NCI-H1694 treated with DMSO at 0.1 percent for 48 hours (cell line): ENCODE data around the gene NTF3.

ENCODE experiments used
- DNase-seq: peaks from one replicate; lab custom pipeline; 2025; lab: John Stamatoyannopoulos, UW

The NTF3 gene

DNA sequence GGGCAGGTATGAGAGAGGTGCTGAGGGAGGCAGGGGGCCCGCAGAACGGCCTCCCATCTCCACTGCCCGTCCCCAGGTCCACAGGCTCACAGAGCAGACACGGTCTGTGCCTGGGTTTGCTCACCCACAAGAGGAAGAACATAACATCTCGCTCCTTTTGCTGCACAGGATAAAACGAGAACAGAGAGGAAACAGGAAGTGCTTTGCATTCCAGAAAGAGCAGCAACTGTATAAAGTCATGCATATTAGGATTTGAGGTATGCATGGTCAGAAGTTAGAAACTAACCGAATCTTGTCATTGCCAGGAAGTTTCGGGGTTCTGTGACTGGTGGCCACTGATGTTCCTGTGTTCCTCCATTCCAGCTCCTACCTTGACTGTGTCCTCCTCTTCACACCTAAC is 25.0 kb downstream of the NTF3 start:
- DNase-seq: no peak

DNA sequence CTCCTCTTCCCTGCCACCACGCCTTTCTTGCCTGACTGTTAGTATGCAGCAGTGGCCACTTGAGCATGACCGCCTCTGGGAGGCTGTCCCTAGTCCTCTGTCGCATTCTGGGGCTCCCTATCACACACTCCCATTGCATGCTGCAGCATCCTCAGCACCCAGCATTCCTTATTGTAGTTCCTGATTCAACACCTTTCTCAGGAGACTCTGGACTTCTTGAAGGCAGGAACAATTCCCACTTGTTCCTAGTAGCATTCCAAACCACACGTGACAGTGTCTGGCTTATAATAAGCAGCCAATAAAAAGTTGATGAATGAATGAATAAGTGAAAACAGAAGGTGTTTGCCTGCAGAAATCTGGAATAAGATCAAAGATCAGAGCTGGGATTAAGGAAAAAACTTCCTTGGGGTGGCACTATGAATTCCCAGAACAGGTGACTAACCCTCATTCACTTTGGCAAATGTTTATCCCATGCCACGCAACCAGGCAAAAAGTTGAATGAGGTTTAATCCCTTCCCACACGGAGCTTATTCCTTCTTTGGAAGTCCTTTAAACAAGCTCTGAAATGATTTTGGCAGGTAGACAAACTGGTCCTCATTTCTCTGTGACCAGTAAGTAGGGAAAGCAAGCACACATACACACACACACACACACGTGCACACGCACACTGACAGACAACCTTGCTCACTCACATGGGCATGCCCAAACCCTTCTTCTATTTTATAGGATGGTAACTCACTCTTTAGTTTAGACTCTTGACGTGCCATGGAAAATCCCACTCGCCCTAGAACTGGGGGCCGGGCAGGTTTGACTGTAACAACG is 26.5 kb downstream of the NTF3 start:
- no peak for DNase-seq

DNA sequence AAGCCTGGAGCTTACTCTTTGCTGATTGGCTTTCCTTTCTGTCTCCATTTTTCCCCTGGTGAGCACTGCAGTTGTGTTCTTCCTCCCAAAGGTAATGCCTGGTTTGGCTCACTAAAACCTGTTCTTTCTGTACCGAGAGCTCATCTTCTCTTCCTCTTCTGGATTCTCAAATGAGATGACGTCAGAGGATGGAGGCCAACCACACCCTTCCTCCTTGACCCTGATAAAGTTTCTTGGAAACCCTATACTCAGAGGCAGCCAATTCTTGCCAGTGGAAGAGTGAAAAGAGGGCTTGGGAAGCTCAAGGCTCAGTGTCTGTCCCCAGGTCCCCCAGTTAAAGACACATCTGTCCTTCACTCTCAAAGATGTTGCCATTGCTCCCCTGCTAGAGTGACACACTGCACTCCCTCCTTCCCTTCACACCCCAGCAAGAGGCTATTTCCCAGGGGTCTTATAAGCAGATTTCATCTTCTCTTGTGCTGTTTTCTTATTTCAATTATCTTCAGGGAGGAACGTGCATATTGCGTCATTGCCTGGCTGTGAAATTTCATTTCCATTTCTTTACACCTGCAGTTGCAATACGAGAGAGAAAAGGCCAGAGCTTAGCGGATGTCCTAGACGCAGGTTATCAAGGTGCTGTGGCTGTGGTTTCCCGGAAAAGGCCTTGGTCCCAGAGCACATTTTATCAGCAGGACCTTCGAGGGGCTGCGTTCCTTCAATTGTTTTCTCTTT is 27.3 kb downstream of the NTF3 start:
- no peak for DNase-seq

- no peak for DNase-seq
Observed at GRCh38 chr12:5460817-5461216, 28.9 kb downstream of the NTF3 start.

DNA sequence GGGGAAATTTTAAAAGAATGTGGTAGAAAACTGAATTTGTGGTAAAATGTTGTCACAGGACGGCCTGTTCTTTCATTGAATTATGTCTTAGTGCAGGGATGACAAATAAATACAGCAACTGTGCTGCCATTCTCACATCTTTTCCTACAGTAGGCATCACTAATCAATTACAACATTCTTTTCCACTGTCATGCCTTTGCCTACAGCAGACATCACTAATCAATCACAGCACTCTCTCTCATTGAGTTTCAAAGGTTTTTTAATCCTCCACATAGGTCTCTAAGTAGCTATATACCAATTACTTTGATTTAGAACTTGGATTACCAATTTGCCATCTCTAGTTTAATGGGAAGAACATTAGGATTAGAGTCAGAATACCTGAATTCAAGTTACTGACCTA is 30.1 kb downstream of the NTF3 start:
- no peak for DNase-seq

DNA sequence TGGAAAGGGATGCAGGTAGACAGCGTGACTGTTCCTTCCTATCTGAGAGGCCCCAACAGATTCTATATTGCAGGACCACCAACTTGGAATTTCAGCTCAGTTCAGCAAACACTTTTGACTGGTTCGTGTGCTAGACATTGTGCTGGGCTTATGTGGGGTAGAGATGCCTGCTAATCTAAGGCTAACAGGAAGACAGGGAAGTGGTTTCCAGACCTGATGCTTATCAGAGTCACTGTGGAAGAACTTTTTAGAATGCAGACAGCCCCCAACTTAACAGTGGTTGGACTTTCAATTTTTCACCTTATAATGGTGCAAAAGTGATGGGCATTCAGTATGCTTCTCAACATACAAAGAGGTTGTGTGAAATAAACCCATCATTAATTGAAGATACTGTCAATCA is 32.2 kb downstream of the NTF3 start:
- DNase-seq: no peak

DNA sequence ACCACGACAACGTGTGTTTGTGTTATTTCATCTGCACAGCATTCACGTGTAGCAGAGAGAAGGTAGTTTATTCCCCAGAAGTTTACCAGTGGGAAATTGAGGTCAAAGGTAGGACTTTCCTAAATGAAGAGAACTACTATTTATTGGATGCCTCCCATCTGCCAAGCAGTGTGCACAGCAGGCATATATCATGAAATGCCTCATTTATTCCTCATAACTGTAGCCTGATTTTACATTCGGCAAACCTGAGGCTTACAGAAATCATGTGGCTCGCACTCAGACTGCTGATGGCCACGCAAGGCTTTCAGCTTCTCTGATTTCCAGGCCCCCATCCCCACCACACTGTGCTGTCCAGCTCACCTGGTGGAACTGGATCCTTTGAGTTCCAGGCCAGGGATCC is 33.5 kb downstream of the NTF3 start:
- DNase-seq: no peak

DNA sequence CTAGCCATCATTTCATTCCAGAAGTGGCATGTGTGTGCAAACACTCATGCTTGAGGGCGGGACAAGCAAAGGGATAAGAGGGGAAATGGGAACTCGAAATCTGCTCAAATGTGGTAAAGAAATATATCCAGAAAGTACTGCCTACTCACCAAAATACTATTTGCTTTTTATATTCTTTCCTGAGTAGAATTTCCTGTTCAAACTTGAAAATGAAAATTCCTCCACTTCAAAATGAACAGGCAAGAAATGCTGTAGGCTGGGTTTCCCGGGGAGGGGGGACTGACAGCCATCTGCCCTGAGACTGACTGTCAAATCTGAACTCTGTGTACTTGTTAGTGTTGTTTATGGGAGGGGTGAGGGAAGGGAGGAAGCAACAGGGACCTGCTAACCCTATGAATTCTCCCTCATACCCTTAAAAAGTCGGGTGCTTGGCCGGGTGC is 34.6 kb downstream of the NTF3 start:
- no peak for DNase-seq

DNA sequence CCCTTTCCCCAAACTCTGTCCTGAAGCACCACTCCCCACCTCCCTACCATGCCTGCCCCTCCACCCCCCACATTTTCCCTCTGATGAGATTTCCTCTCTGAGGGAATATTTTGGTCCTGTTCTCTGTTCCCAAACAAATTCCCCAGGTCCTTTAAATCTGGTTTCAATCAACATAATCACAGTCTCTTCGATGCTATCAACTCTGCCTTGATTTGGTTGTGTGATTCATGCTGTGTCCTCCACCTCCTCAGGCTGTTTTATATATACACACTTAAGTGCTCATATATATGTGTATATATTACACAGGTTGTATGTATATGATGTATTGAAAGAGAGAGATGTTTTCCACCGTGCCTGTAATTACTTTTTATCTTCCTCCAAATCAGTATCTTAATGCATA is 36.0 kb downstream of the NTF3 start:
- DNase-seq: no peak

DNA sequence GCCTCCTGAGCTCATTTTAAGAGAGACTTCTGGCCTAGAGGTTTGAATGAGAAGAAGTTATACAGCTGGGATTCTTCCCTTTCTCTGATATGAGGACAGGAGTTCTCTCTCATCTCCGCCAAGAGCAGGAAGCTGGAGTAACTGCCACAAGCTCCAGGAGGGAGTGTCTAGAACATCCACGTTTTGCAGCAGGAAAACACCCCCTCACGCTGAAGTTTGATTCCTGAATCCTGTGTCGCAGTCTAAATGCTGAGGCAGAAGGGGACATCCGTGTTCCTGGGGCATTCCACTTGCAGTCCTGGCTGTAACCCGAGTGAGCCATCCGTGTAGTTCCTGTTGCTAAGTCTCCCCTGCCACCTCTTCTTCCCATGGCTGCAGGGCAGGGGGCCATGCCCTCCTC is 38.3 kb downstream of the NTF3 start:
- no peak for DNase-seq

GRCh38 chr12:5470703-5471102 is 38.8 kb downstream of the NTF3 start:
- no peak for DNase-seq

GRCh38 chr12:5473076-5473782 is 41.3 kb downstream of the NTF3 start:
- DNase-seq: no peak

DNA sequence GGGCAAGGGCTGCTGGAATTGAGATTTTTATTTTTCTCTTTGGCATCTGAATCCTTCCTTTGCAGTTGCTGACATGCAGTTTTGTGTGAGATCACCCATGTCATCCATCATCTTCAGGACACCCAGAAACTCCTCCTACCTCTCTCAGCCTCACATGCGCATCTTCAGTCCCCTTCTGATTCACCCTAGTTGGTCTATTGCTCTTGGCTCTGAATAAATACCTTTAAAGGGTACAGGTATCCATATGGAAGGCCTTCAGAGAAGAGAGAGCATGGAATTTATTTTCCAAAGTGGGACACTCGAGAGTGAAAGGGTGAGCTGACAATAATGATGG is 41.8 kb downstream of the NTF3 start:
- no peak for DNase-seq

- no peak for DNase-seq
Observed at GRCh38 chr12:5476356-5476755, 44.4 kb downstream of the NTF3 start.

DNA sequence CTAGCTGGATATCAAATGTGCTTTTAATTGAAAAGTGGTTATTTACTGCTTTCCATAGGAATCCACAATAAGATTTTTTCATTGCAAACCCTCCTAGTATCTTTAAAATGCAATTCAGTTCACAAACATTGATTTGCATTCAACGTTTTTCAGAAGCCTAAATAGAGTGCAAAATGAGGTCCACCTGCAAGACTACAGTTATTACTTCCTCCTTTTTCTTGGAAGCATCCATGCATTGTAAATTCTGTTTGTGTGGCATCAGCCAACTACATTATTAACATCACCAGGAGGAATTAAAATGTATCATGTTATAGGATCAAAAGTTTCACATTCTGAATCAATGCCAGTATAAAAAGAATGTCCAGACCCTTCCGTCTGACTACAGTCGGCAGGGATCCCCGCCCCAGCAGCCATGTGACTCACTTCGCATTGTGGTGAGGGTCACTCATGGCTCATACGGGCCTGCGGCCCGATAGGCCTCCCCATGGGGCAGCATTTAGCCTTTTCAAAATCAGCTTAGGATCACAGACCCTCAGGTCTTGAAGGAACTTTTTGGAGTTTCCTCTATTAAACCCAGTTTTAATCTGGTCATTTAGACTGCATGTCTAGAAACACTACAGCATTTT is 46.3 kb downstream of the NTF3 start:
- no peak for DNase-seq

GRCh38 chr12:5479761-5480160 is 47.9 kb downstream of the NTF3 start:
- no peak for DNase-seq

GRCh38 chr12:5480218-5480937 is 48.5 kb downstream of the NTF3 start:
- DNase-seq: no peak

- no peak for DNase-seq
Observed at GRCh38 chr12:5480938-5481303, 49.0 kb downstream of the NTF3 start.

DNA sequence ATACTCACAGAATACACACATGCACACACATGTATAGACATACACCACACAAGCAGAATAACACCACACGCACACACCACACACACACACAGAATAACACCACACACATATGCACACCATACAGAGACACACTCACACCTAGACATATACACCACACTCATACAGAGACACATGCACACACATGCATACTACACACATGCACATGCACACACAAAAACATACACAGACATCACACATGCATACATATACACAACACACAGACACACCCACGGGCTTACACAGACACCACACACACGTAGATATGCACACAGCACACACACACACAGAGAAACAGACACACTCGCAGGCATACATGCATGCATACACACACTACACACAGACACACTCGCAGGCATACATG is 49.7 kb downstream of the NTF3 start:
- no peak for DNase-seq

GRCh38 chr12:5484426-5484825 is 52.5 kb downstream of the NTF3 start:
- DNase-seq: no peak

- no peak for DNase-seq
Observed at GRCh38 chr12:5485454-5485853, 53.5 kb downstream of the NTF3 start.

- DNase-seq: no peak
Observed at GRCh38 chr12:5487076-5487475, 55.2 kb downstream of the NTF3 start.
